HG03565 (cell line): ENCODE measurements around the gene NECTIN1.

Source experiments
- ATAC-seq: cut with Tn5 transposase; IDR thresholded peaks from one replicate; pipeline ENCODE4 v1.9.1; 2021; ENCODE audit warnings: mild to moderate bottlenecking, moderate library complexity; ENCODE audit not compliant: unreplicated experiment

The NECTIN1 gene

GRCh38 chr11:119714189-119714588, 14.8 kb downstream of the NECTIN1 start:
- ATAC-seq = no peak

DNA sequence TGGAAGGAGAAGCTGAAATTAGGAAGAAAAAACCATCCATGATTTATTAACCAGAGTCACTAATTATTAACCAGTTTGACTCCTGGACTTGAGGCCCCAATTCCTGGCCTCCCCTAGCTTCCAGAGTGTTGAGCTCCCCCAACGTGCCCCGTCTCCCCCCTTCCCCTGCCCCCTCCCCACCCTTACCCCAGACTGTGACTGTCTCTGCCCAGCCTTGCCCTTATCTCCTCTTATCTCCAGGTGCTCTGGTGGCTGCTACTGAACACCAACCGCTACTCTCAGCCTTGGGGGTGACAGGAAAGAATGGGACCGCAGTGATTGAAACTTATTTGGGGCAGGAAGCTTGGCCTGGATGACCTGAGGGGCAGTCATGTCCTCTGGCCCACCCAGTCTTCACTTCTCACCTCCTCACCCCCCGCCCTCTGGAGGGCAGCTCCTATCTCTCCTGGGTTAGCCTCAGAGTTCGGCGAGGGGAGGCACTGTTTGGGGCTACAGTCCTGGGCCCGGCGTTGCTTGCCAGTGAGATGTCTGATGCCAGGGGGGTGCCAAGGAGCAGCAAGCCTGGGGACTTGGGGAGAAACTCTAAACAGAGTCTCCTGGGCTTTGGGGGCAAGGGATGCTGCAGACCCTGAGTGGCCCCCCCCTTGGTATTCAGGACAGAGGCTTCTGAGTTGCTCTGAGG, 15.5 kb downstream of the NECTIN1 start:
- ATAC-seq = no peak

DNA sequence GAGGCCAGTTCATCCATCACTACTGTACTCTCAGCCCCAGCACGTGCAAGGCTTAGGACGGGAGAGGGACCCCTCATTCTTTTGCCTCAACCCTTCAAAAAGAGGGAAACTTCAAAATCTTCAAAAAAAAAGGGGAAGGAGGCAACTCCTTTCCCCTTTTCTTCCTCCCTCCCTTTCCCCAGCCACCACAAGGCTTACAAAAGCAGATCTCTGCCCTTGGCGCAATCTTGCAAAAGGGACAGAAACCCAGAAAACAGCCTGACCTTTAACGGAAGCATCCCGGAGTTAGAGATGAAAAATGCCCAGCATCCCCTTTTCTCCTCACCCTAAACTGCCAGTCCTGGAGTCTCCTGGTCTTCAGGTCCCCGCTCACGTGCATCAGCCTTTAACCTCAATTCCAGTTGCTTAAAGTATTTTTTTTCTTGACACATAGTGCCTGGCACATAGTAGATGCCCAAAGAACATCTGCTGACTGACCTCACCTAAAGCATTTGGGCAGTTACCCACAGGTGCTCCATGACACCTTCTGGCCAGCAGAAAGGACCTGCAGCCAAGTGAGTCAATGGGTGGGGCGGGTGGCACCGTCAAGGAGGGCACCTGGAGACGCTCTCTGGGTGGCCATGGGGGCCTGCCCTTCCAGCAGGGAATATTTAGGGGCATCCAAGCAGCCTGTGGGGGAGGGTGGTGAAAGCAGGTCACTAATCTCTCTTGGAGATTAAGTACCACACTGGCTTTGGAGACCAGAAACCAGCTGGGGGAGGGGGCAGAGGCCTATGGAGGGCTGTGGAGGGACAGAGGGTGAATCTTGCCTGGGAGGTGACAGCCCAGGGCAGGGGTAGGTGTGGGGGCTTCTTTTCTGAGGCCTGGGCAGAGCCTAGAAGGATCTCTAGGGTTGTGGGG, 16.3 kb downstream of the NECTIN1 start:
- ATAC-seq = no peak

- no peak for ATAC-seq
Measured at GRCh38 chr11:119712006-119712405, 17.0 kb downstream of the NECTIN1 start.

- ATAC-seq = no peak
Measured at GRCh38 chr11:119711476-119711875, 17.5 kb downstream of the NECTIN1 start.

- ATAC-seq = no peak
Measured at GRCh38 chr11:119710417-119710816, 18.6 kb downstream of the NECTIN1 start.

DNA sequence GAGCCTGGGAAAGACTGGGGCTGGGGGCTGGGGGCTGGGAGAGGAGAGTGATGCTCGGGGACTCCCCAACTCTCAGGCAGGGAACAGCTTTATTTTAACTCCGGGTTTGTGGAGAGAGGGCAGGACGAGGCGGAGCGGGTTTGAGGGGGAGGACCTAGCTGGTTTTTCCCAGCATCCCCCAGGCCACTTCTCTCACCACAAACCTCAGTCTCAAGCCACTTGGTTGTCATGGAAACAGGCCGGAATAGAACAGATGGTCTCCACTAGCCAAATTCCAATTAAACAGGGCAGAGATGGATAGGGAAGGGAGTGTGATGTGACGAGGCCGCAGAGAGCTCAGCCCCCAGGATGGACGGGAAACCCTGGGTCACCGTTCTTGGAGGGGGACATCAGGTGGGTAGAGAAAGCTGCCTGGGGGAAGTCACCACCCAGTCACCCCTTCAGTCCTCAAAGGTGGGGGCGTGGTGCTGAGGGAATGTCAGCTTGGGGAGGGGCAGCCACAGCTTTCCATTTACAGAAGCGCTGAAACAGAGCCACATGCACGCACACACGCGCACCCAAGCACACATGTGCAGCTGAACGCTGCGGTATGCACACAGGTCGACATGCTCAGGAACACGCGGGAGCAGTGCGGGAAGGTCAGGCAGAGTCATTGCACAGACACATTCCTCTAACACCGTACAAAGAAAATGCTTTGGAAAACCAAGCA, 19.2 kb downstream of the NECTIN1 start:
- no peak for ATAC-seq

DNA sequence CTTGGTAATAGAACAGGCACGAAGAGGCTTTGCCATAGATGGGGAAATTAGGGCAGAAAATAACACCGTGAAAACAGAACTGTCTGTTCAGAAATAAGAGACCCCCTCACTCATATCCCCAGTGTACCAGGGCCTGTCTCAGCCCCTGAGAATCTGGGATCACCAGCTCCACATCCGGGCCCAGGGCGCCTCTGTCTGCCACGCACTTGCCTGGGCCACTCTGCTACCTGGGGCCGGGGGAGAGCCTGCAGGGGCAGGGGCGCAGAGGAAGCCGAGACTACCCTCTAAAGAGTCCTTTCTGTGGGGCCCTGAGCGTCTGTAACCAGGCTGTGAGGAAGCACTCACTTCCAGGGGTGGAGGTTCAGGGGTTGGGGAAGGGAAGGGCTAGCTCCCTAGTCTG, 19.8 kb downstream of the NECTIN1 start:
- ATAC-seq = no peak

- no peak for ATAC-seq
Measured at GRCh38 chr11:119708384-119708783, 20.6 kb downstream of the NECTIN1 start.

GRCh38 chr11:119706887-119707286, 22.1 kb downstream of the NECTIN1 start:
- ATAC-seq = no peak

- no peak for ATAC-seq
Measured at GRCh38 chr11:119706029-119706428, 23.0 kb downstream of the NECTIN1 start.

DNA sequence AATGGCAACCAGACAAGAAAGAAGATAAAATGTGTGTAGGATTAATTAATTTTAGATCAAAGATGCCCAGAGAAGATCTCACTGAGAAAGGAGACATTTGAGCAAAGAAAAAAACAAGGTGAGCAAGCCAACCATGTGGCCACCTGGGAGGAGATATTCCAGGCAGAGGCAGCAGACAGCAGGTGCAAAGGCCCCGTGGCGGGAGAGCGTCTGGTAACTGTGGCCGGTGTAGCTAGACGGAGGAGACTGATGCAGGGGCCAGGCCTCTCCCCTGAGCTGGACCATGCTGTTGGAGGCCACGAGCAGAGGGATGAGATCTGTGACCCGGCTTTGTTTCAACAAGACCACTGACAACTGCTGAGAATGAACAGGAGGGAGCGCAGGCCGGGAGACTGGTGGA, 23.6 kb downstream of the NECTIN1 start:
- no peak for ATAC-seq

- ATAC-seq = no peak
Measured at GRCh38 chr11:119704849-119705248, 24.2 kb downstream of the NECTIN1 start.

DNA sequence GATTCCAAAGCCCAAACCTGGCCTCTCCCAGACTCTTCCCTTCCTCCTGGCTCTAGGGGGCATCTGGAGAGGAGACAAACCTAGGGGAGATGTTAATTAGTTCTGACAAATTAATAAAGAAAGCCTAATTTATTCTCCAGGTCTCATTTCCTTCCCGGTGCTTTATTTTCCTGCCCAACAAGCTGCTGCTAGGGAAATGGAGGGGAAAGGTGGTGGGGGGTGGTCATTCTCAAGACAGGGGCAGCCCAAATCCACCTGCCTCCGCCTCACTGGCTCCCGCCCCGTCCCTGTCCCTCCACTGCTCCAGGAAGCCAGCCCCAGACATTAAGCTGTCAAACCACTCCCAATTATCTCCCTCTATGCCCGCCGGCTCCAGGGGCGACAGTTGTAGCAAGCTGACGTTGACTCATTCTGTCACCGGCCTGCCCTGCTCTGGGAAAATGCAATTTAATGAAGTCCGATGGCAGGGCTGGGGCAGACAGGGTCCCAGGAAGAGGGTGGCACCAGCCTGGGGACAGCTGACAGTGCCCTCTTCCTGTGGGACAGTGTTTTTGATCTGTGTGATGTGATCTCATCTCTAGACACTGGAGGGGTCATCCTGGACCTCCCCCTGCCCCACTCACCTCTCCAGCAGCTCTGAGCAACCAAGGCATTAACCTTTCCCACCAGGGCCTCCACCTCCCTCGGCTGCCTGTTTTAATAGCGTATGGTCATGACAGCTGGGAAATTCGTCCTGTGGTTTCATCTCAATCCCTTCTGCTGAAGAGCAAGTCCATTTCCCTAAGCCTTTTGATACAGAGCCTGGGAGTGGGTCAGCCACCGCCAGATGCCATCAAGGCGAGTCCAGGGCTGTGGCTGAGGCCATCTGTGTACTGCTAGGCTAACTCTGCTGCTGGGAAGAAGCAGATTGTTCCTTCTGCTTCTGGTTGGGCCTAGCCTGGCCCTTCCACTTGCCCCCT, 27.1 kb downstream of the NECTIN1 start:
- ATAC-seq = no peak

DNA sequence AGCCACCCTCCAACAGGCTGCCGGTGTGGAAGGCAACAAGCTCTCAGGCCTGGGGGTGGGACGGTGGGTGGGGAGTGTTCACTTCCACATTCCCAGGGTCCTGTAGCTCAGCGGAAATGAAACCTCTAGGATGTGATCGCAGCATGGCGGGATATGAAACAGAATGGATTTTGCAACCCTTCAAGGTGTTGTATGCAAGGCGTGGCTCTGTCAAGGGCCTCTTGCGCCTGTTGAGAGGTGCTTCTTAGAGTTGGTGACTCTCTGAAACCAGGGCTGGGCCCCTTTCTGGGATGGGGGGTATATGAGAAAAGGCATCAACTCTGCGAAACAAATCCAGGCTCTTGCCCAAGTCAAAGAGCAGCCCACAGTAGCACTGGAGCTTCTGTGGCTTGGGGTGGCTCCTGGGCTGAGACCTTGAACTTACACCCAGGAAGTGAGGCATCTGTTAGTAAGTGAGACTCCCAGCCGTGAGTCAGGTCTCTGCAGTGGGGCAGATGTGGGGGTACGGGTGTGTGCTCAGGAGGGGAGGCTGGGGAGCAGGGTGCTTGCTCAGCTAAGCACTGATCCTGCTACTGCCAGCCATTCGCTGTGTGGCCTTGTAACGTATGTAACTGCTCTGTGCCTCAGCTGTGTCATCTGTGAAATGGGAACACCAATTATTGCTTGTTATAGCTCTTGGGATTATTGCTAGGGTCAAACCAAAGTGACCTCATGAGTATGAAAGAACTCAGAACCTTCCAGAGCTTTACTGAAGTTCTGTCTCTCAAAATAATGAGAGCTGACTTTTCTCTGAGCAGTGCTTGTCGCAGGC, 28.3 kb downstream of the NECTIN1 start:
- ATAC-seq = no peak

GRCh38 chr11:119700030-119700429, 29.0 kb downstream of the NECTIN1 start:
- ATAC-seq = no peak

DNA sequence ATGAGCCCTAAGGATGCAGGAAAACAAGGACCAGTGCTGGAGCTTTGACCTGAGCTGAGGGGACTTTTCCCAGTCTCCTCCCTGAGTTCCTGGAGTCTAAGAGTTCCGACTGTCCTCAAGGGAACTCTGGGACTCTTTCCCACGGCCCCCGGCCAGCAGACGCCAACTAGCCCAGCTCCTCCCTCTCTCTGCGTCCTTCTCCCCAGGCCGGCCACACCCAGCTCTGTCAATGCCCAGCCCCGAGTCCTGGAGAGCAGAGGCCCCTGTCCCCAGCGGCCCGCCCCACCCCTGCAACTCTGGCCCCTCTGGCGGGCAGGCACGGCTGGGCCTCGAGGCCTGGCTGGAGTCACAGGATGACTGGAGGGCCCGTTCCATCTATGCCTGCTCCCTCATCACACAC, 29.8 kb downstream of the NECTIN1 start:
- no peak for ATAC-seq

DNA sequence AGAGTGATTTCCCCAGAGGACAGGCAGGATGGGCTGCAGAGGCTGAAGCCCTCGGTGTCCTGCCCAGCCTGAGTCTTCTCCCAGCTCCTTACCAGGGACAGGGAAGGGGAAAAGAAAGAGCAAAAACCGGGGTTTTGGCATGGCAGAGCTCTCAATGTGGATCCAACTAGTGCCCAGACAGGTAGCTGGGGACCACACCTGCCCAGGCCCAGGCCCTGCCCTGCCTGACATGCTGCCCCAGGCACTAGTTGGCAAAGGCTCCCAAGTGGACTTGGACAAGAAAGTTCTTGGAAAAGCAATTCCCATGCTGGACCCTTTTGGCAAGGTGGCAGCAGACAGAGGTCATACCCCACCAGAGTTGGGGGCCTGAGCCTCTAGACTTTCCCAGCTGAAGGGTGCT, 31.1 kb downstream of the NECTIN1 start:
- ATAC-seq = no peak

DNA sequence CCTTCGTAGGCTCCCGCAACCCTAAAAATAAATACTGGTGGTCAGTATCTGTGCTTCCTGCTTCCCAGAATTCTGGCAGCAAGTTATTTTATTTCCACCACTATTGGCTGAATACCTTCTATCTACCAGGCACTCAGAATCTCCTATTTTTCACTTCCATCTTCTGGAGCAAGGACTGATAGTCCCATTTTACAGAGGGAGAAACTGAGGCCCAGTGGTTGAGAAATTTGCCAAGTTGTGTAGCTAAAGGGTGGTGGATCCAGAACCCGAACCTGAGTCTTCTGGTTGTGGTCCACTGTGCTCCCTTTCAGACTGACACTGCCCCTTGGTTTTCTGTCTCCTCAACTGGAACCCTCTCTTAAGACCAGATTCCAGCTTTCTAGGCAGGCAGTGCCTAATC, 31.6 kb downstream of the NECTIN1 start:
- ATAC-seq = no peak
